Ascending aorta (tissue), 2 donors: ENCODE measurements around the gene RAP1GAP2. TPM values are rescaled to one million over a fixed set of nuclear protein-coding genes. Genes with fewer than 3 reads are reported as not detected.

Experiments used
- DNase-seq, 2 donors: peaks; one replicate each; pipeline ENCODE4 v3.0.0-alpha.2; 2019; ENCODE audit warnings: low spot score in 2 of 2
- H3K27ac ChIP-seq, 2 donors: fragments of 200-600 bp; sonication (generic); one replicate each; pipeline ENCODE4 v1.5.1; 2016 to 2017; ENCODE audit warnings: mild to moderate bottlenecking in 1 of 2
- H3K27me3 ChIP-seq: fragments of 200-600 bp; sonication (generic); one replicate; pipeline ENCODE4 v1.5.1; 2017
- H3K36me3 ChIP-seq, 2 donors: fragments of 200-600 bp; sonication (generic); one replicate each; pipeline ENCODE4 v1.5.1; 2016
- H3K4me1 ChIP-seq, 2 donors: fragments of 200-600 bp; sonication (generic); one replicate each; pipeline ENCODE4 v1.5.1; 2016 to 2017; ENCODE audit warnings: mild to moderate bottlenecking in 1 of 2
- H3K4me3 ChIP-seq, 2 donors: fragments of 200-600 bp; sonication (generic); one replicate each; pipeline ENCODE4 v1.5.1; 2016 to 2017; ENCODE audit warnings: mild to moderate bottlenecking in 1 of 2
- H3K9me3 ChIP-seq, 2 donors: fragments of 200-600 bp; sonication (generic); one replicate each; pipeline ENCODE4 v1.5.1; 2016
- intact Hi-C: fragments of 100-400 bp; cut with DNase I; formaldehyde crosslinking; loops from one replicate; pipeline ENCODE4 v1.15.1; 2023
- total RNA-seq: library from RNA; depleted of rRNA; stranded (reverse); fragments of >200 nt; gene quantifications from one replicate; pipeline ENCODE4 v1.1.0, GENCODE V29; 2016
- TF ChIP-seq, protein P1 (sequence below), 3 experiments: fragments of 200-600 bp in 2 of 3; fragments of 450-650 bp in 1 of 3; sonication (generic) in 2 of 3; IDR thresholded peaks; one replicate each; pipeline ENCODE4 v1.5.1; 2016 to 2019; ENCODE audit warnings: antibody characterized with exemption in 3 of 3, mild to moderate bottlenecking in 1 of 3, moderate library complexity in 1 of 3

RAP1GAP2 gene
- total RNA-seq, 1 donor from 2014 or later: 1.6 TPM

DNA sequence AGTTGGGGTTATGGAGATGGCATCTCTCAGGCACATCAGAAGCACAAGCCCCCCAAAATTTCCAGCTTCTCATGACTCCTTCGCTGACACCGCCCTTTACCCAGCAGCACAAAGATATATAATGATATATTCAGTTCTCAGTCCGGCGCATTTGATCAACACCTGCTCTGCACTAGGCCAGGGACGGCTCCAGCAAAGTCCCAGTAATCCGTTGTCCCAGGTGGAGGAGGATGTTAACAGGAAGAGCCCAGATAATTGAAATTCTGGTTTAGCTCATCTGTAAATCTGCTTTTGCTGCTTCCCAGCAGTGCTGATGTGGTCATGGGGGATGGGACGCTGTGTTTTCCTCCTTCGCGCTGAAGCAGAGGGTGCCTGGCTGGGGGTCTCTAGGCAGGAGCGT is 135.6 kb downstream of the RAP1GAP2 start:
- Histone ChIP-seq H3K27ac (no peak overlapping the region), H3K4me1 (no peaks in the 10 kb centered on the region), H3K9me3 (no peaks in the 10 kb centered on the region), H3K36me3 (no peaks in the 10 kb centered on the region), H3K4me3 (no peak overlapping the region), H3K27me3 (no peaks in the 10 kb centered on the region)
- no peak for DNase-seq
- intact Hi-C loops: no loop called here
- TF ChIP-seq, protein P1, sequence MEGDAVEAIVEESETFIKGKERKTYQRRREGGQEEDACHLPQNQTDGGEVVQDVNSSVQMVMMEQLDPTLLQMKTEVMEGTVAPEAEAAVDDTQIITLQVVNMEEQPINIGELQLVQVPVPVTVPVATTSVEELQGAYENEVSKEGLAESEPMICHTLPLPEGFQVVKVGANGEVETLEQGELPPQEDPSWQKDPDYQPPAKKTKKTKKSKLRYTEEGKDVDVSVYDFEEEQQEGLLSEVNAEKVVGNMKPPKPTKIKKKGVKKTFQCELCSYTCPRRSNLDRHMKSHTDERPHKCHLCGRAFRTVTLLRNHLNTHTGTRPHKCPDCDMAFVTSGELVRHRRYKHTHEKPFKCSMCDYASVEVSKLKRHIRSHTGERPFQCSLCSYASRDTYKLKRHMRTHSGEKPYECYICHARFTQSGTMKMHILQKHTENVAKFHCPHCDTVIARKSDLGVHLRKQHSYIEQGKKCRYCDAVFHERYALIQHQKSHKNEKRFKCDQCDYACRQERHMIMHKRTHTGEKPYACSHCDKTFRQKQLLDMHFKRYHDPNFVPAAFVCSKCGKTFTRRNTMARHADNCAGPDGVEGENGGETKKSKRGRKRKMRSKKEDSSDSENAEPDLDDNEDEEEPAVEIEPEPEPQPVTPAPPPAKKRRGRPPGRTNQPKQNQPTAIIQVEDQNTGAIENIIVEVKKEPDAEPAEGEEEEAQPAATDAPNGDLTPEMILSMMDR (IDR thresholded peaks at IDR 0.05): no peak

DNA sequence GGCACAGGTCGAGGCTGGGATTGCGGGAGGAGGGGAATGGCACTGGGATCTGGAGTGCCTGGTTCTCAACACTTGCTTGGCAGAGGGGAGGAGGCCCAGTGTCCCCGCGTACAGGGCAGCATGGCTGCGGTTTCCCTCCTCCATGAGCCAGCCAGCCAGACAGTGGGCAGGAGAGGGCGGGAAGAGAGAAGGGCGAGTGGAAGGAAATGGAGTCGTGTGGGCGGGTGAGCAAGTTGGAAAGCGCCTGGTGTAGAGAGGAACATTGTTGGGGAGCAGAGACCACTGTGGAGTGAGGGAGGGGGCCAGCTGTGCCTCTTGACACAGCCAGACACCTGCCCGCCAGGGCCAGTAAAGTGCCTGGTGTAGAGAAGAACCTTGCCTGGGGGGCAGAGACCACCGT is 136.7 kb downstream of the RAP1GAP2 start:
- TF ChIP-seq, protein P1 (IDR thresholded peaks at IDR 0.05): no peak
- intact Hi-C loops: no loop called here
- Histone ChIP-seq H3K27ac (no peak overlapping the region), H3K4me1 (no peaks in the 10 kb centered on the region), H3K9me3 (no peaks in the 10 kb centered on the region), H3K36me3 (no peaks in the 10 kb centered on the region), H3K27me3 (no peaks in the 10 kb centered on the region), H3K4me3 (no peak overlapping the region)
- no peak for DNase-seq

DNA sequence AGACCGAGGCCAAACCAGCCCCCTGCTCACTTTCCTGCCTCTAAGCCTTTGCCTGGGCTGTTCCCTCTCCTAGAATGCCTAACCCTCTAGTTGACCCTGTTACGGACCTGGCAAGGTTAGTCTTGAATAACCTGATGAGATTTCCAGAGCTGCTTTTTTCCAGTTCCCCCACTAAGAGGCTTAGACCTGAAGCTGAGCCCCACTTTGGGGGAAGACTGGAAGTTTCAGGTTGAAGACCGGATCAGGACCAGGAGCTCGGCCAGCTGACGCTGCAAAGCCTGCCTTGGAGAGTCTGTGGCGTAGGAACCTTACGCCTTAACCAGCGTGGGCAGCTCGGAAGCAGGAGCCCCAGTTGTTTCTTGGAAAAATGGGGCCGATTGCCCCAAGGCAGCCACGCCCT is 137.4 kb downstream of the RAP1GAP2 start:
- intact Hi-C loops: no loop called here

DNA sequence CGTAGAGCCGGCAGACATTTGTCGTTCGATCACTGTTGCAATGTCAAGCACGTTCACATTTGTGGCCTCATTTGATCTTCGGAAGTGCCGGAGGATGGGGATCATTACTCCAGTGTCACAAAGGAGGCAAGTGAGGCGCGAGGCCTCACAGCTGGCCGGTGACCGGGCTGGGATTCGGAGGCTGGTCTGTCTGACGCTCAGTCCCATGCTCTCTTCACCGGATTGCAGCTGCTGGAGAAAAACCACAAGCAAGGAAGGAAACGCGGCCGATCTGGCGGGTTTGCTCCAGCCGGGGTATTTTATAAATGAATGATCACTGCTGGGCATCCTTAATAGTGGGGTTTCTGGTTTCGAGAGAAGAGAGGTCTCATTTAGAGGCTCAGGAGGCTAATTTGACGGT is 139.4 kb downstream of the RAP1GAP2 start:
- intact Hi-C loops: no loop called here
- Histone ChIP-seq H3K9me3 (no peaks in the 10 kb centered on the region), H3K27ac (no peak overlapping the region), H3K27me3 (no peaks in the 10 kb centered on the region), H3K4me1 (peaks cover 0 to 3% of the 10 kb centered on the region in 2 donors), H3K4me3 (no peak overlapping the region), H3K36me3 (no peaks in the 10 kb centered on the region)
- TF ChIP-seq, protein P1 (IDR thresholded peaks at IDR 0.05): no peak
- DNase-seq: no peak

More for the DNA sequence above, 137.4 kb downstream of the RAP1GAP2 start:
- DNase-seq: no peak
- Histone ChIP-seq H3K4me1 (no peaks in the 10 kb centered on the region), H3K27ac (no peak overlapping the region), H3K27me3 (no peaks in the 10 kb centered on the region), H3K36me3 (no peaks in the 10 kb centered on the region), H3K4me3 (no peak overlapping the region), H3K9me3 (no peaks in the 10 kb centered on the region)
- TF ChIP-seq, protein P1 (IDR thresholded peaks at IDR 0.05): no peak

DNA sequence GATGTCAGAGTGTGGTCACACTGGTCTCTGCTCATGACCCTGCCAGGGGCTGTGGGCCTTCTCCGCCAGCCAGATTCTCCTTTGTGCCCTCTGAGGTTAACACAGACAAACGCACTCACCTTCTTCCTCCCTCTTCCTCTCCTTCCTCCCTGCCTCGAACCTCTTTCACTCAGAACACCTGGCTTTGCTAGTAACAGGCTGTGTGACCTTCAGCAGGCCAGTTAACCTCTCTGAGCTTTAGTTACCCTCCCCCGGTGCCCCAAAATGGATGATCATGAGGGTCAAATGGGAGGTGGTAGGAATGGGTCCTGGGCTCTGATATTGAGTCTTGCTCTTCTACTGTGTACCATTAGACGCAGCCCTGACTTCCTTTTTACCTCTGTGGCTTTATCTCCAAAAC is 140.1 kb downstream of the RAP1GAP2 start:
- Histone ChIP-seq H3K27me3 (no peaks in the 10 kb centered on the region), H3K4me1 (peaks cover 0 to 3% of the 10 kb centered on the region in 2 donors), H3K9me3 (no peaks in the 10 kb centered on the region), H3K4me3 (no peak overlapping the region), H3K36me3 (no peaks in the 10 kb centered on the region), H3K27ac (no peak overlapping the region)
- DNase-seq: no peak
- TF ChIP-seq, protein P1 (IDR thresholded peaks at IDR 0.05): no peak
- intact Hi-C loops: no loop called here

DNA sequence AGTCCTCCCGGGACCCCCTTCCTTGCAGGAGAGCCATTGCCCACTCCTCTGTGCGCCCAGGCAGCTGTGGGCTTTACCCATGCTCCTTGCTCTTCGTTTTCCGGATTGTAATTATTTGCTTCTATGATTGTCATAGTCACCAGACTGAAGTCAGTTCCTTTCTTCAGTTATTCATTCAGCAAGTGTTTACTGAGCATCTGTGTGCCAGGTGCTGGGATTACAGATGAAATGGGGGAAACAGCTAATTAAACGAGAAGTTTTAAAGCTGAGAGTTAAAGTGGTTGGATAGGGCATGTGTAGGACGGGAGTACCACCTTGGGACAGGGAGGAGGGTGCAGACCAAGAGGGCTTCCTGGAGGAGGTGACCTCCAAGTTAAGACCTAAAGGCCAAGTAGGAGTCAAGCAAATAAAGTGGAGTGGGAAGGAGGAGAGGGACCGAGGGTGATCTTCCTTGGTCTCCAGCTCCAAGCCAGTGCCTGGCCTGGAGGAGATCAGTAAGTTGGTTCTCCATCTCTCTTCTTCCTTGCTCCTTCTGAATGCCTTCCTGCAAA is 140.6 kb downstream of the RAP1GAP2 start:
- H3K27ac ChIP-seq: no peak overlapping the region
- intact Hi-C loops: no loop called here
- peaks cover 0 to 3% of the 10 kb centered on the region in 2 donors for H3K4me1 ChIP-seq
- no peaks in the 10 kb centered on the region for H3K27me3 ChIP-seq
- H3K4me3 ChIP-seq: no peak overlapping the region
- no peaks in the 10 kb centered on the region for H3K36me3 ChIP-seq
- no peaks in the 10 kb centered on the region for H3K9me3 ChIP-seq
- DNase-seq: no peak
- TF ChIP-seq, protein P1 (IDR thresholded peaks at IDR 0.05): no peak
